Gastrocnemius medialis (tissue), 4 donors: Measurements from ENCODE around the gene CXCL6. TPM values are rescaled to one million over a fixed set of nuclear protein-coding genes. Genes with fewer than 3 reads are reported as not detected.

Experiments used
- ATAC-seq, 2 donors: fragments of 150-250 bp; one replicate each; pipeline ENCODE4 v1.9.1; 2016
- DNase-seq, 2 donors: peaks; one replicate each; pipeline ENCODE4 v3.0.0-alpha.2; 2019
- H3K27ac ChIP-seq, 4 donors: fragments of 200-600 bp; sonication (generic); 1 replicate in 1 of 4; 2 replicates in 3 of 4; pipeline ENCODE4 v1.5.1; 2016 to 2018; ENCODE audit warnings: mild to moderate bottlenecking in 2 of 4, moderate library complexity in 1 of 4
- H3K27me3 ChIP-seq, 3 donors: fragments of 200-600 bp; sonication (generic) in 2 of 3; 1 replicate in 1 of 3; 2 replicates in 2 of 3; pipeline versions ENCODE4 v1.5.1 to v1.6.0; 2016 to 2019; ENCODE audit warnings: mild to moderate bottlenecking in 1 of 3, moderate library complexity in 1 of 3
- H3K36me3 ChIP-seq, 2 donors: fragments of 200-600 bp; sonication (generic) in 1 of 2; one replicate each; pipeline ENCODE4 v1.5.1; 2017 to 2018
- H3K4me1 ChIP-seq, 2 donors: fragments of 200-600 bp; sonication (generic) in 1 of 2; one replicate each; pipeline ENCODE4 v1.5.1; 2016 to 2017; ENCODE audit warnings: mild to moderate bottlenecking in 2 of 2
- H3K4me3 ChIP-seq, 4 donors: fragments of 200-600 bp; sonication (generic) in 3 of 4; 1 replicate in 1 of 4; 2 replicates in 3 of 4; pipeline ENCODE4 v1.5.1; 2016 to 2019; ENCODE audit warnings: mild to moderate bottlenecking in 2 of 4
- H3K9me3 ChIP-seq, 3 donors: fragments of 200-600 bp; sonication (generic) in 2 of 3; 1 replicate in 1 of 3; 2 replicates in 2 of 3; pipeline ENCODE4 v1.5.1; 2016 to 2019
- CTCF ChIP-seq, 5 experiments: fragments of 450-650 bp in 3 of 5; fragments of 200-600 bp in 2 of 5; sonication (generic) in 2 of 5; IDR thresholded peaks in 4 of 5; conservative IDR thresholded peaks in 1 of 5; 1 replicate in 4 of 5; 2 replicates in 1 of 5; pipeline ENCODE4 v1.5.1; 2016 to 2019; ENCODE audit warnings: antibody characterized with exemption in 5 of 5, mild to moderate bottlenecking in 3 of 5, moderate library complexity in 3 of 5
- POLR2A ChIP-seq, 2 donors: fragments of 450-650 bp; IDR thresholded peaks; one replicate each; pipeline ENCODE4 v1.6.1; 2017; ENCODE audit warnings: antibody characterized with exemption in 2 of 2, mild to moderate bottlenecking in 2 of 2, moderate library complexity in 2 of 2
- in situ Hi-C, 4 donors: fragments of 200-750 bp; cut with MboI; loops; one replicate each; pipeline versions ENCODE4 v1.15.0 to v1.8.0; 2017; ENCODE audit warnings: low sequenced_read_pairs in 4 of 4
- intact Hi-C: fragments of 100-400 bp; cut with DNase I; formaldehyde crosslinking; loops from one replicate; pipeline ENCODE4 v1.15.1; 2023; ENCODE audit warnings: low total_unique reads
- total RNA-seq, 4 donors: library from RNA; depleted of rRNA; stranded (reverse); fragments of >200 nt; gene quantifications; one replicate each; pipeline versions ENCODE4 v1.1.0 to v1.2.3, GENCODE V29; 2016

CXCL6 gene
- total RNA-seq, 4 donors from 2014 or later: 3.7 TPM; not detected in 3

- in situ Hi-C loops: no loop called here
- H3K9me3 ChIP-seq: no peaks in the 10 kb centered on the region
- no peaks in the 10 kb centered on the region for H3K4me1 ChIP-seq
- H3K27me3 ChIP-seq: no peaks in the 10 kb centered on the region
- TF ChIP-seq POLR2A (IDR thresholded peaks at IDR 0.05) (no peak), CTCF (IDR thresholded peaks at IDR 0.05 in 4 of 5, conservative IDR thresholded peaks at IDR 0.05 in 1 of 5) (no peak)
- intact Hi-C loops: no loop called here
- ATAC-seq: no peak
- H3K4me3 ChIP-seq: no peak overlapping the region
- no peaks in the 10 kb centered on the region for H3K36me3 ChIP-seq
- H3K27ac ChIP-seq: no peak overlapping the region
- no peak for DNase-seq
These were observed 21.3 kb upstream of the CXCL6 start for GRCh38 chr4:73815145-73815544.

- no peaks in the 10 kb centered on the region for H3K27me3 ChIP-seq
- intact Hi-C loops (no loop called here), in situ Hi-C loops (no loop called here)
- TF ChIP-seq CTCF (IDR thresholded peaks at IDR 0.05 in 4 of 5, conservative IDR thresholded peaks at IDR 0.05 in 1 of 5): no peak
- no peak for TF ChIP-seq POLR2A (IDR thresholded peaks at IDR 0.05)
- no peaks in the 10 kb centered on the region for H3K9me3 ChIP-seq
- DNase-seq (peak; percentile 9 to 31), ATAC-seq (peak; percentile 70)
- H3K27ac ChIP-seq: no peak overlapping the region
- H3K36me3 ChIP-seq: no peaks in the 10 kb centered on the region
- H3K4me1 ChIP-seq: no peaks in the 10 kb centered on the region
- no peak overlapping the region for H3K4me3 ChIP-seq
These were observed 19.7 kb upstream of the CXCL6 start for GRCh38 chr4:73816814-73817213.

- in situ Hi-C loops: no loop called here
- intact Hi-C loops: no loop called here
- Histone ChIP-seq H3K27ac (no peak overlapping the region), H3K9me3 (no peaks in the 10 kb centered on the region), H3K4me1 (no peaks in the 10 kb centered on the region), H3K36me3 (no peaks in the 10 kb centered on the region), H3K4me3 (no peak overlapping the region), H3K27me3 (no peaks in the 10 kb centered on the region)
- DNase-seq: no peak
- TF ChIP-seq POLR2A (IDR thresholded peaks at IDR 0.05) (no peak), CTCF (IDR thresholded peaks at IDR 0.05 in 4 of 5, conservative IDR thresholded peaks at IDR 0.05 in 1 of 5) (no peak)
- no peak for ATAC-seq
These were observed 19.1 kb upstream of the CXCL6 start for GRCh38 chr4:73817341-73817740.

GRCh38 chr4:73821325-73821724, 15.2 kb upstream of the CXCL6 start:
- DNase-seq (no peak), ATAC-seq (no peak)

More at GRCh38 chr4:73821325-73821724, 15.2 kb upstream of the CXCL6 start:
- intact Hi-C loops: no loop called here
- Histone ChIP-seq H3K27ac (no peak overlapping the region), H3K27me3 (no peaks in the 10 kb centered on the region), H3K36me3 (no peaks in the 10 kb centered on the region), H3K9me3 (no peaks in the 10 kb centered on the region), H3K4me3 (no peak overlapping the region), H3K4me1 (no peaks in the 10 kb centered on the region)
- in situ Hi-C loops: no loop called here
- no peak for TF ChIP-seq CTCF (IDR thresholded peaks at IDR 0.05 in 4 of 5, conservative IDR thresholded peaks at IDR 0.05 in 1 of 5)
